ENCODE results near the gene KDM4B. TPM values are rescaled to one million over a fixed set of nuclear protein-coding genes. Genes with fewer than 3 reads are reported as not detected.
A peak's percentile ranks its signal among the peaks of the same experiment; 100 is the strongest.

The KDM4B gene
- total RNA-seq, 4 donors from 2014 or later, result 18.4 to 94.7 (median 25.6) TPM

DNA sequence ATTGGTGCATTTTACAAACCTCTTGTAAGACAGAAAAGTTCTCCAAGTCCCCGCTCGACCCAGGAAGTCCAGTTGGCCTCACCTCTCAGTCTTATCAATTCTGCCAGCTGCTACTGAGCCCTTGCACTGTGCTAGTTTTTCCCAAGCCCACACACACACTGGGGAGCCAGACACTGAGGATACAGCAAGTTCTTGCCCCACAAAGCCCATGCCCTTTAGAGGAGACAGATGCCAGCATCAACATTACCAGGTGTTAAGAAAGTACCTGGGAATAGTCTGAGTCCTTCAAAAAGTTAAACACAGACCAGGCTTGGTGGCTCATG is 196.7 kb downstream of the KDM4B start:
- Histone ChIP-seq H3K27me3 (no peaks in the 10 kb centered on the region), H3K4me1 (no peaks in the 10 kb centered on the region), H3K36me3 (no peaks in the 10 kb centered on the region), H3K9me3 (no peaks in the 10 kb centered on the region), H3K27ac (no peak overlapping the region), H3K4me3 (no peak overlapping the region)
- intact Hi-C loops (cut with DNase I; ENCODE audit: low total_unique reads), result no loop called here
- DNase-seq, result no peak
- TF ChIP-seq, protein P1, sequence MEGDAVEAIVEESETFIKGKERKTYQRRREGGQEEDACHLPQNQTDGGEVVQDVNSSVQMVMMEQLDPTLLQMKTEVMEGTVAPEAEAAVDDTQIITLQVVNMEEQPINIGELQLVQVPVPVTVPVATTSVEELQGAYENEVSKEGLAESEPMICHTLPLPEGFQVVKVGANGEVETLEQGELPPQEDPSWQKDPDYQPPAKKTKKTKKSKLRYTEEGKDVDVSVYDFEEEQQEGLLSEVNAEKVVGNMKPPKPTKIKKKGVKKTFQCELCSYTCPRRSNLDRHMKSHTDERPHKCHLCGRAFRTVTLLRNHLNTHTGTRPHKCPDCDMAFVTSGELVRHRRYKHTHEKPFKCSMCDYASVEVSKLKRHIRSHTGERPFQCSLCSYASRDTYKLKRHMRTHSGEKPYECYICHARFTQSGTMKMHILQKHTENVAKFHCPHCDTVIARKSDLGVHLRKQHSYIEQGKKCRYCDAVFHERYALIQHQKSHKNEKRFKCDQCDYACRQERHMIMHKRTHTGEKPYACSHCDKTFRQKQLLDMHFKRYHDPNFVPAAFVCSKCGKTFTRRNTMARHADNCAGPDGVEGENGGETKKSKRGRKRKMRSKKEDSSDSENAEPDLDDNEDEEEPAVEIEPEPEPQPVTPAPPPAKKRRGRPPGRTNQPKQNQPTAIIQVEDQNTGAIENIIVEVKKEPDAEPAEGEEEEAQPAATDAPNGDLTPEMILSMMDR (IDR thresholded peaks at IDR 0.05), result no peak
- TF ChIP-seq POLR2A (IDR thresholded peaks at IDR 0.05), result no peak

- Histone ChIP-seq H3K4me3 (no peak overlapping the region), H3K27me3 (no peaks in the 10 kb centered on the region), H3K27ac (no peak overlapping the region), H3K36me3 (no peaks in the 10 kb centered on the region), H3K9me3 (no peaks in the 10 kb centered on the region), H3K4me1 (no peaks in the 10 kb centered on the region)
- TF ChIP-seq, protein P1 (IDR thresholded peaks at IDR 0.05), result no peak
- TF ChIP-seq POLR2A (IDR thresholded peaks at IDR 0.05), result no peak
- no peak for DNase-seq
- intact Hi-C loops (cut with DNase I; ENCODE audit: low total_unique reads), result no loop called here
These were observed 197.3 kb downstream of the KDM4B start for GRCh38 chr19:5166262-5166661.

- TF ChIP-seq, protein P1 (IDR thresholded peaks at IDR 0.05), result peak in 3 of 4 experiments; percentile 8 to 18 (median 11)
- TF ChIP-seq POLR2A (IDR thresholded peaks at IDR 0.05), result no peak
- no peak for DNase-seq
- Histone ChIP-seq H3K27me3 (no peaks in the 10 kb centered on the region), H3K27ac (no peak overlapping the region), H3K4me1 (no peaks in the 10 kb centered on the region), H3K9me3 (no peaks in the 10 kb centered on the region), H3K4me3 (no peak overlapping the region), H3K36me3 (no peaks in the 10 kb centered on the region)
- intact Hi-C loops (cut with DNase I; ENCODE audit: low total_unique reads), result no loop called here
These were observed 201.4 kb downstream of the KDM4B start for GRCh38 chr19:5170329-5170745.

GRCh38 chr19:5171711-5172110 is 202.8 kb downstream of the KDM4B start:
- no peak for DNase-seq
- intact Hi-C loops (cut with DNase I; ENCODE audit: low total_unique reads), result no loop called here
- Histone ChIP-seq H3K9me3 (no peaks in the 10 kb centered on the region), H3K4me3 (no peak overlapping the region), H3K27me3 (no peaks in the 10 kb centered on the region), H3K27ac (no peak overlapping the region), H3K4me1 (no peaks in the 10 kb centered on the region), H3K36me3 (no peaks in the 10 kb centered on the region)
- TF ChIP-seq, protein P1 (IDR thresholded peaks at IDR 0.05), result no peak
- no peak for TF ChIP-seq POLR2A (IDR thresholded peaks at IDR 0.05)

DNA sequence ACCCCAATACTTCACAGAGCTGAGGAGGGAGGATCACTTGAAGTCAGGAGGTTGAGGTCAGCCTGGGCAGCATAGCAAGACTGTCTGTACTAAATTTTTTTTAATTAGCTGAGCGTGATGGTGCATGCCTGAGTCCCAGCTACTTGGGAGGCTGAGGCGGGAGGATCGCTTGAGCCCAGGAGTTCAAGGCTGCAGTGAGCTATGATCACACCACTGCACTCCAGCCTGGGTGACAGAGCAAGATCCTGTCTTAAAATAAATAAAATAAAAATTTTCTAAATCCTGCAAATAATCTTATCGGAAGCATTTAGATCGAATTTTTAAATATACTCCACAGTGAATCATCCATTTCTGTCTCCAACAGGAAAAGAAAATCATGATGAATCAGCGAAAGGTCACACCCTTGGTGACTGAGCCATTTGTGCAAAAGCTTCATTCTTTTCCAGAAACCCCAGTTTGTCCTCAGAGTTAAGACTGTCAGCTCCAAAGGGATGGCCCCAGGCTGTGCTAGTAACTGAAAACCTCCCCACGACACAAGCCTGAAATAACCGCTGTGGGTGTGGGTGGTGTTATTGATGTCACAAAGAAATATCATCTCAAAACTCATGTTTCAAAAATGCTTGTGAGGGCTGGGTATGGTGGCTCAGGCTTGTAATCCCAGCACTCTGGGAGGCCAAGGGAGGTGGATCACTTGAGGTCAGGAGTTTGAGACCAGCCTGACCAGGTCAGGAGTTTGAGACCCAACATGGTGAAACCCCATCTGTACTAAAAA is 204.1 kb downstream of the KDM4B start:
- H3K4me1 ChIP-seq, result no peaks in the 10 kb centered on the region
- intact Hi-C loops (cut with DNase I; ENCODE audit: low total_unique reads), result no loop called here
- no peaks in the 10 kb centered on the region for H3K27me3 ChIP-seq
- TF ChIP-seq, protein P1 (IDR thresholded peaks at IDR 0.05), result no peak
- TF ChIP-seq POLR2A (IDR thresholded peaks at IDR 0.05), result no peak
- H3K9me3 ChIP-seq, result no peaks in the 10 kb centered on the region
- no peak overlapping the region for H3K4me3 ChIP-seq
- no peaks in the 10 kb centered on the region for H3K36me3 ChIP-seq
- DNase-seq, result no peak
- no peak overlapping the region for H3K27ac ChIP-seq

Data from uterus (tissue), 4 donors.